Activated naive CD4-positive, alpha-beta T cell treated with anti-CD3 and anti-CD28 coated beads for 36 hours (primary cell): Measurements from ENCODE around the gene RNF222. TPM values are rescaled to one million over a fixed set of nuclear protein-coding genes. Genes with fewer than 3 reads are reported as not detected.

ENCODE experiments used
- CTCF ChIA-PET: fragments of 350-600 bp; sonication (Branson Sonifier 250); formaldehyde crosslinking; loops from one replicate; lab custom pipeline; 2021; ENCODE audit warnings: antibody characterized with exemption; lab: Charles Lee
- DNase-seq: peaks from one replicate; pipeline ENCODE4 v3.0.0-alpha.2; 2020
- H3K27ac Mint-ChIP-seq: one replicate; pipeline ENCODE4 v1.8.0; 2021; ENCODE audit warnings: mild to moderate bottlenecking, mixed read lengths
- H3K27me3 Mint-ChIP-seq: one replicate; pipeline ENCODE4 v1.8.0; 2021; ENCODE audit warnings: low read depth, mixed read lengths
- H3K36me3 Mint-ChIP-seq: one replicate; pipeline ENCODE4 v1.8.0; 2021; ENCODE audit warnings: low read depth, mixed read lengths
- H3K4me1 Mint-ChIP-seq: one replicate; pipeline ENCODE4 v1.8.0; 2021; ENCODE audit warnings: low read depth, mixed read lengths
- H3K4me3 Mint-ChIP-seq: one replicate; pipeline ENCODE4 v1.8.0; 2021; ENCODE audit warnings: mild to moderate bottlenecking, moderate library complexity, mixed read lengths
- H3K9me3 Mint-ChIP-seq: one replicate; pipeline ENCODE4 v1.8.0; 2021; ENCODE audit warnings: mixed read lengths
- intact Hi-C: fragments of 100-400 bp; cut with micrococcal nuclease; formaldehyde crosslinking; loops from one replicate; pipeline ENCODE4 v1.15.1; 2023
- total RNA-seq, 2 experiments: library from RNA; stranded (reverse); gene quantifications; one replicate each; pipeline ENCODE4 v1.2.3, GENCODE V29; 2021

RNF222 gene
- under 1 TPM; 0.07 to 0.10 TPM for total RNA-seq

DNA sequence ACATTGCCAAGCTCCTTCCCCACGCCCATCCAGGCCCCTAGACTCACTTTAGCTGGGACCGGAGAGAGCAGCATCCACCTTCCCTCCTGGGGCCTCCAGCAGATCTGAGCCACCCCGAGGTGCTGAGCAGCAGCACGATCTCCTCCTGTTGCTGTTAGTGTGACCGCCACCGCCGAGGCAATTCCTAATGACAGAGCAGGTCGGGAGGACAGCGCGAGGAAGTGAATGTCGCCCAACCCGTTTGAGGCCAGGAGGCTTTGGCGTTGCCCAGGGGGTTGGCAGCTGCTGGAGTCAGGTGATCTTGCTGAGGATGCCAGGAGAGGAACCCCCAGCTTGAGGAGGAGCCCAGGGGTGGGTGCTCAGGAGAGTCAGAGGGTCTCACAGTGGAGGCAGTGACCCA is at the start of gene RNF222:
Gene RNF222 (minus strand): TSS at position 192 of the 400 bp plus-strand sequence. CDS start 4,366 bp downstream, outside the sequence.
- Mint-ChIP-seq H3K9me3 (no peaks in the 10 kb centered on the region), H3K27ac (no peak within 1 kb of the TSS), H3K36me3 (no peaks in the 10 kb centered on the region), H3K4me3 (no peak within 1 kb of the TSS), H3K4me1 (peaks cover 10% of the 10 kb centered on the region), H3K27me3 (peaks cover 10% of the 10 kb centered on the region)
- intact Hi-C loops: no loop called here
- CTCF ChIA-PET: no interaction called here
- DNase-seq: no peak

- peaks cover 28% of the 10 kb centered on the region for H3K4me1 Mint-ChIP-seq
- H3K27me3 Mint-ChIP-seq: no peaks in the 10 kb centered on the region
- no peak overlapping the region for H3K4me3 Mint-ChIP-seq
- intact Hi-C loops: no loop called here
- CTCF ChIA-PET: interaction anchor here (1.3 kb wide), 1 partner anchor 62 kb away, joined by 3 read pairs; no protein-coding TSS in a partner anchor
- no peak for DNase-seq
- H3K9me3 Mint-ChIP-seq: no peaks in the 10 kb centered on the region
- H3K27ac Mint-ChIP-seq: no peak overlapping the region
- H3K36me3 Mint-ChIP-seq: peaks cover 28% of the 10 kb centered on the region
Observed at GRCh38 chr17:8445536-8445935, 47.9 kb upstream of the RNF222 start.

DNA sequence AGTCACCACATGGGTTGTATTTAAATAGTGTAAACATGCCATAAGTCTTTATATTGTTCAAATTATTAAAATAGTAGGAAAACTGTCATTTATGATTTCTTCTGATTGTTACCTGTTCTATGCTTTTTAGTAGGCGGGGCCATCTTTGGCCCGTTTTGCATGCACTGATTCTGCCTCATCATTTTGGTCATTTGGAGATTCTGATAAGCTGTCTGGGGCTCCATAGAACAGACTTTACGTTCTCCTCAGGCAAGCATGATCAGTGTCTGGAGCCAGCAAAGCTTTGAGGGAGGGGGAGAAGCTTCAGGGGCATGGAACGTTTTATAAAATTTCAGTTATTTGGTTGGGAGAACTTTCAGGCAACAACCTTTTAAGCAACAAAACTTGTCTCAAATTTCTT is 46.9 kb upstream of the RNF222 start:
- H3K36me3 Mint-ChIP-seq: peaks cover 31% of the 10 kb centered on the region
- no peak overlapping the region for H3K4me3 Mint-ChIP-seq
- H3K27ac Mint-ChIP-seq: no peak overlapping the region
- DNase-seq: no peak
- intact Hi-C loops: no loop called here
- peaks cover 38% of the 10 kb centered on the region for H3K4me1 Mint-ChIP-seq
- H3K27me3 Mint-ChIP-seq: no peaks in the 10 kb centered on the region
- H3K9me3 Mint-ChIP-seq: no peaks in the 10 kb centered on the region
- CTCF ChIA-PET: interaction anchor here (0.6 kb wide), 1 partner anchor 33 kb away, joined by 3 read pairs; no protein-coding TSS in a partner anchor

DNA sequence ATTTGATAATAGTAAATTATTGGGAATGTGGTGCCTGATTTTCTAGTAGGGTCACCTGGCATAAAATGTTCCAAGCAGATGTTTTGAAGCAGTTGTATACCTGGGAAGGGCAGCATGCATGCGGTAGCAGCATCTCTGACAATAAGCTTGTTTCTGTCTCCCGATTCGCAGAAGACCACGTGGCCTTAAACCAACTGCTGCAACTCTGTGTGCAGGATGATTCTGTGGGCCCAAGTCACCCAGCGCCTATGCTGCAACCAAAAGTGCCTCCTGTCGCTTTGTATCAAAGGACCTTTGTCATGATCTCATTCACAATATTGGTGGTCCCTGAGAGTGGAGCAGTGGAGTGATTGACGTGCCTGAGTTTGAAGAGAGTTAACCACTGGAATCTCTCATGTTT is 46.1 kb upstream of the RNF222 start:
- intact Hi-C loops: no loop called here
- Mint-ChIP-seq H3K4me1 (peaks cover 43% of the 10 kb centered on the region), H3K27me3 (no peaks in the 10 kb centered on the region), H3K9me3 (no peaks in the 10 kb centered on the region), H3K36me3 (peaks cover 29% of the 10 kb centered on the region), H3K27ac (no peak overlapping the region), H3K4me3 (no peak overlapping the region)
- DNase-seq: no peak
- CTCF ChIA-PET: no interaction called here

DNA sequence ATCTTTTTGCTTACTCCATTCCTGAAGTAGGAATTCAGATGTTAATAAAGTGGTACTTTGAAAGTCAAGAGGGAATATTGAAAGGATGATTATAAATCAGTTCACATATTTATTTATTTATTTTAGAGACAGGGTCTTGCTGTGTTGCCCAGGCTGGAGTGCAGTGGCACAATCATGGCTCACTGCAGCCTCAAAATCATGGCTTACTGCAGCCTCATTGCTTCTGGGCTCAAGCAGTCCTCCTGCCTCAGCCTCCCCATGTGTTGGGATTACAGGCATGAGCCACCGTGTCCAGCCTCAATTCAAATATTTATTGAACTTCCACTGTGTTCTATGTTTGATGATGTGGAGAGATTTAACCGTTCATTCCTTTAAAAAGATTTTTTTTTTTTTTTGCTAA is 44.7 kb upstream of the RNF222 start:
- H3K9me3 Mint-ChIP-seq: no peaks in the 10 kb centered on the region
- CTCF ChIA-PET: no interaction called here
- intact Hi-C loops: no loop called here
- H3K27me3 Mint-ChIP-seq: no peaks in the 10 kb centered on the region
- H3K4me1 Mint-ChIP-seq: peaks cover 55% of the 10 kb centered on the region
- no peak overlapping the region for H3K27ac Mint-ChIP-seq
- peaks cover 24% of the 10 kb centered on the region for H3K36me3 Mint-ChIP-seq
- no peak overlapping the region for H3K4me3 Mint-ChIP-seq
- DNase-seq: no peak

GRCh38 chr17:8441690-8442089 is 44.1 kb upstream of the RNF222 start:
- no peak for DNase-seq
- CTCF ChIA-PET: no interaction called here
- peaks cover 24% of the 10 kb centered on the region for H3K36me3 Mint-ChIP-seq
- intact Hi-C loops: no loop called here
- H3K27ac Mint-ChIP-seq: peak overlapping the region; percentile 60
- H3K27me3 Mint-ChIP-seq: no peaks in the 10 kb centered on the region
- peaks cover 59% of the 10 kb centered on the region for H3K4me1 Mint-ChIP-seq
- H3K4me3 Mint-ChIP-seq: no peak overlapping the region
- no peaks in the 10 kb centered on the region for H3K9me3 Mint-ChIP-seq

GRCh38 chr17:8439681-8440080 is 42.1 kb upstream of the RNF222 start:
- Mint-ChIP-seq H3K4me3 (no peak overlapping the region), H3K27ac (no peak overlapping the region), H3K4me1 (peaks cover 60% of the 10 kb centered on the region), H3K9me3 (no peaks in the 10 kb centered on the region), H3K36me3 (peaks cover 15% of the 10 kb centered on the region), H3K27me3 (no peaks in the 10 kb centered on the region)
- DNase-seq: no peak
- intact Hi-C loops: loop anchor here (5.0 kb wide), 2 partner anchors 302 to 597 kb away; no protein-coding TSS in a partner anchor
- CTCF ChIA-PET: no interaction called here

DNA sequence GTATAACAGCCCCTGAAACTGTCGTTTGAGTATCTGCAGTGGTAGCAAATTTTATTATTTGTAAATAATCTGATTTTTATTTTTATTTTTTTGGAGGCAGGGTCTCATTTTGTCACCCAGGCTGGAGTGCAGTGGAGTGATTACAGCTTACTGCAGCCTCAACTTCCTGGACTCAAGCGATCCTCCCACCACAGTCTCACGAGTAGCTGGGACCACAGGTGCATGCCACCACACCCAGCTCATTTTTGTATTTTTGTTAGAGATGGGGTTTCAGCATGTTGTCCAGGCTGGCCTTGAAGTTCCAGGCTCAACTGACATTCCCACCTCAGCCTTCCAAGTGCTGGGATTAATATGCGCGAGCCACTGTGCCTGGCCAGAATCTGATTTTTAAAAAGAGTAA is 40.8 kb upstream of the RNF222 start:
- Mint-ChIP-seq H3K36me3 (peaks cover 7% of the 10 kb centered on the region), H3K4me1 (peaks cover 54% of the 10 kb centered on the region), H3K27me3 (no peaks in the 10 kb centered on the region), H3K4me3 (no peak overlapping the region), H3K27ac (no peak overlapping the region), H3K9me3 (no peaks in the 10 kb centered on the region)
- CTCF ChIA-PET: interaction anchor here (1.7 kb wide), 1 partner anchor 308 kb away, joined by 5 read pairs; no protein-coding TSS in a partner anchor
- DNase-seq: no peak
- intact Hi-C loops: loop anchor here (5.0 kb wide), 2 partner anchors 301 to 596 kb away; no protein-coding TSS in a partner anchor

DNA sequence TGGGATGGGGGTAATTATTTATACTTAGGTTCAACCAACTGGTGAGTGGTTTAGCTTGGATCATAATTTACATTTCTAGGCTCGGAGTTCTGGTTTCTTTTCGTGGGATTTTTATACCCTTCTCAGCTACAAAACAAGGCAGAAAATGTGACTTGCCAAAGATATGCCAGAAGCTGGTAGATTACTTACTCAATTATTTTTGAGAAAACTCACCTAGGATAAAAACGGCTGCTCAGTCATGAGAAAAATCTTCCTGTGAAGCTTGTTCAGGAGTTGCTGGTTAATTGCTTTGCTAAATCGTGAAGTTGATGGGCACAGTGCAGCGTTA is 39.2 kb upstream of the RNF222 start:
- intact Hi-C loops: loop anchor here (2.0 to 5.0 kb wide), 4 partner anchors 188 to 595 kb away; partner anchors contain the start of genes ALOXE3, CTC1 and PFAS

DNA sequence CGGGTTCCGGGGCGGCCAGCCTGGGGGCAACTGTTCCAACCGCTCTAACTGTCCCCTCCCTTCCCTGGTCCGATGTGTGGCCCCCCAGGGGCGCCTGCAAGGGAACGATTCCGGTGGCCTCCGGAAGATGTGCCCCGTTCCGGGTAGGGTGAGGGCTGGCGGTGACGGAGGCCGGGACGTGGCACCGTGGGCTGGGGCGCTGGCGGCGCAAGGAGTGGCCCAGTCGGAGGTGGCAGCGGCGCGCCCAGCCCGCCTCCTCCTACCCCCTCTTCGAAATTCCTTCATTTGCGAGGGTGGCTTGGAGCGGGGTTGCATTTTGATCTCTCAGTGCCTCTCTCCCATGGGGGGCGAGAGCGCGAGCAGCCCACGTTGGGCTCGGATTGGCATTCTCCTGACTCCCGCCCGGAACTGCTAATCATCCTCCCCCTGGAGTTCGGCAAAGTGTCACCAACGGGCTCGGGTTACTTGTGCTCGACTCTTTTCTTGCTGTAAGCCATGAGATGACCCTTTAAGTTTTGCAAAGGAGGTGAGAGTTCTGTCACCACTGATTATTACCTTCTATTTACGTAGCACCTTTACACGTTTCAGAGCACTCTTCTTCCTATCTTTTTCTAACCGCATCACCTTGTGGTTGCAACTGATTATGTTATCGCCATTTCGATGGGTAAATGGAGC is 38.7 kb upstream of the RNF222 start:
- Mint-ChIP-seq H3K36me3 (peaks cover 7% of the 10 kb centered on the region), H3K27ac (peak overlapping the region; percentile 93), H3K9me3 (no peaks in the 10 kb centered on the region), H3K4me3 (peak overlapping the region; percentile 96), H3K4me1 (peaks cover 38% of the 10 kb centered on the region), H3K27me3 (no peaks in the 10 kb centered on the region)
- CTCF ChIA-PET: interaction anchor here (0.6 to 1.7 kb wide), 8 partner anchors 11 to 310 kb away, joined by 3 to 8 read pairs (median 4); partner anchors contain the start of genes KRABD2 and RPL26
- peak; percentile 70 for DNase-seq
- intact Hi-C loops: loop anchor here (2.0 to 5.0 kb wide), 4 partner anchors 188 to 594 kb away; partner anchors contain the start of genes ALOXE3, CTC1 and PFAS

More for the DNA sequence above, 39.2 kb upstream of the RNF222 start:
- H3K4me1 Mint-ChIP-seq: peaks cover 42% of the 10 kb centered on the region
- H3K27me3 Mint-ChIP-seq: no peaks in the 10 kb centered on the region
- CTCF ChIA-PET: interaction anchor here (0.6 to 1.7 kb wide), 8 partner anchors 10 to 309 kb away, joined by 3 to 8 read pairs (median 4); partner anchors contain the start of genes KRABD2 and RPL26
- peaks cover 7% of the 10 kb centered on the region for H3K36me3 Mint-ChIP-seq
- peak overlapping the region; percentile 96 for H3K4me3 Mint-ChIP-seq
- DNase-seq: no peak
- no peaks in the 10 kb centered on the region for H3K9me3 Mint-ChIP-seq
- H3K27ac Mint-ChIP-seq: peak overlapping the region; percentile 93

DNA sequence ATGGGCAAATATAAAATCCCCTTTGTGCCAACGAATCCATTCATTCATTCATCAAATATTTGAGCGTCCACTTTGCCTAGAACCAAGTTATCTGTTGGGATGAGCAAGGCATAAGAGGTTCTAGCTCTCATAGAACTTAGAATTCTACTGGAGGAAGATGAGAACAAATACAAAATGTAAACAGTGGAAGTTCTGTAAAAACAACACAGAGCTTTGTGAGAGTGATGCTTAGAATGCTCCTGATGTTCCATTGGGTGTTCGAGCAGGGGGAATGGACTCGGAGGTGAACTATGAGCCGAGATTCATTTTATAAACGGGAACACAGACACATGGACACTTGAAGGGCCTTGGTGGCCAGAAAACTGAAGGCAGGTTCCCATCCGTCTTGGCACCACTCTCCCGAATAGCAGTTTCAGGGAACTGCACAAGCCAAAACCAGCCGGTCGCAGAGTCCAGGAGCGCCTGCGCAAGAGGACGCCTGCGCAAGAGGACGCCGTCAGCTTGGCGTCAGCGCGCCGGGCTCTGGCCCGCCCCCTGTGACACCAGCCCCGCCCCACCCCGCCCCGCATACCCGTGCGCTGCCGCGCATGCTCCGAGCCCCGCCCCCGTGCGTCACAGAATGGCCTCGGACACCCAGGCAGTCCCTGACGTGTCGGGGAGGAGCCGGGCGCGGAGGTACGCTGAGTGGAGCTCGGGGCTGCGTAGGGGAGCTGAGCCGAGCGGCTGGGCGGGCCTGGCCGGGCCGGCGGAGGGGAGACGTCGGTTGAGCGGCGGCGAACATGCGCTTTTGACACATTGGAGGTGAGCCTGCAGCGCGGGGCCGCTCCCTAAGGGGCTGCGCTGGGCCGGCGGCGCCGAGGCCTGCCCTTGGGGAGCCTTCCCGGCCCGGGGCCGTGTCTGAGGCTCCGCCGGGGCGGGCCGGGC is 37.9 kb upstream of the RNF222 start, which contains the start of gene NDEL1:
Gene NDEL1 (plus strand): TSS at position 640 of the 924 bp plus-strand sequence. CDS start 8,388 bp downstream, outside the sequence.
- Mint-ChIP-seq H3K27ac (peak within 1 kb of the TSS; percentile 93), H3K27me3 (no peaks in the 10 kb centered on the region), H3K4me3 (peak within 1 kb of the TSS; percentile 96), H3K36me3 (peaks cover 7% of the 10 kb centered on the region), H3K9me3 (no peaks in the 10 kb centered on the region), H3K4me1 (peaks cover 32% of the 10 kb centered on the region)
- DNase-seq: peak; percentile 99
- intact Hi-C loops: loop anchor here (1.0 to 5.0 kb wide), 7 partner anchors 25 to 593 kb away; partner anchors contain the start of genes ALOXE3, CTC1, PFAS and RPL26
- CTCF ChIA-PET: interaction anchor here (0.6 to 1.6 kb wide), 4 partner anchors 9 to 310 kb away, joined by 3 read pairs; no protein-coding TSS in a partner anchor

GRCh38 chr17:8430966-8431365 is 33.3 kb upstream of the RNF222 start:
- no peak overlapping the region for H3K27ac Mint-ChIP-seq
- intact Hi-C loops: no loop called here
- H3K36me3 Mint-ChIP-seq: no peaks in the 10 kb centered on the region
- H3K4me3 Mint-ChIP-seq: no peak overlapping the region
- no peaks in the 10 kb centered on the region for H3K27me3 Mint-ChIP-seq
- CTCF ChIA-PET: no interaction called here
- H3K9me3 Mint-ChIP-seq: no peaks in the 10 kb centered on the region
- H3K4me1 Mint-ChIP-seq: no peaks in the 10 kb centered on the region
- no peak for DNase-seq
